ENCODE measurements around the gene IDS.

GRCh38 chrX:149476513-149476912 is 28.6 kb downstream of the IDS start:
- TF ChIP-seq CTCF (IDR thresholded peaks at IDR 0.05; ENCODE audit: low read length) = no peak
- no peak for TF ChIP-seq EZH2 (optimal IDR thresholded peaks at IDR 0.05; ENCODE audit: low read depth, low read length)
